H1 (cell line): ENCODE results near the gene RNF183. TPM values are rescaled to one million over a fixed set of nuclear protein-coding genes. Genes with fewer than 3 reads are reported as not detected.
"Not testable (repeated sequence)": the region's sequence is repeated elsewhere in the genome, so short reads cannot be mapped to it uniquely, and the experiment has no call there.

Experiments
- CTCF ChIA-PET: fragments of 300-600 bp; sonication (Branson Sonifier 250); formaldehyde crosslinking; loops from one replicate; lab custom pipeline; 2021; ENCODE audit not compliant: partially characterized antibody; lab: Charles Lee
- POLR2A ChIA-PET: fragments of 300-600 bp; sonication (Branson Sonifier 250); formaldehyde crosslinking; loops from one replicate; lab custom pipeline; 2021; ENCODE audit warnings: inconsistent platforms; ENCODE audit not compliant: partially characterized antibody; lab: Charles Lee
- DNase-seq, 2 experiments: peaks; one replicate each; pipeline versions ENCODE4 v3.0.0 to v3.0.0-alpha.2; 2010 to 2022; ENCODE audit warnings: low spot score in 2 of 2, low read depth in 1 of 2, mixed read lengths in 1 of 2
- FAIRE-seq: peaks from 2 replicates; lab custom pipeline; 2011; peaks lifted over from hg19 to GRCh38; lab: Jason Lieb, UNC
- H2AFZ ChIP-seq: 2 replicates; pipeline ENCODE4 v1.8.1; 2012; ENCODE audit warnings: low read length, inconsistent platforms
- H2AK5ac ChIP-seq: 2 replicates; pipeline ENCODE4 v1.6.1; 2013; ENCODE audit warnings: low read depth, low read length
- H2BK120ac ChIP-seq: replicated peaks from 2 replicates; pipeline ENCODE3; 2013; ENCODE audit warnings: low read depth, low read length, inconsistent platforms
- H2BK12ac ChIP-seq: 2 replicates; pipeline ENCODE4 v1.6.1; 2013; ENCODE audit warnings: low read depth, low read length
- H2BK15ac ChIP-seq: 2 replicates; pipeline ENCODE4 v1.6.1; 2013; ENCODE audit warnings: low read length
- H2BK20ac ChIP-seq: 2 replicates; pipeline ENCODE4 v1.6.1; 2013; ENCODE audit warnings: low read length
- H2BK5ac ChIP-seq: 2 replicates; pipeline ENCODE4 v1.6.1; 2013; ENCODE audit warnings: low read depth, low read length
- H3K14ac ChIP-seq: 2 replicates; pipeline ENCODE4 v1.6.1; 2013; ENCODE audit warnings: inconsistent platforms; ENCODE audit not compliant: insufficient read length
- H3K18ac ChIP-seq: 2 replicates; pipeline ENCODE4 v1.6.1; 2013; ENCODE audit warnings: low read length; ENCODE audit errors: extremely low read depth
- H3K23ac ChIP-seq: 2 replicates; pipeline ENCODE4 v1.6.1; 2013; ENCODE audit warnings: inconsistent platforms; ENCODE audit not compliant: insufficient read length
- H3K23me2 ChIP-seq: 2 replicates; pipeline ENCODE4 v1.6.1; 2013; ENCODE audit warnings: low read depth, low read length
- H3K27ac ChIP-seq: 2 replicates; pipeline ENCODE4 v1.6.1; 2011; ENCODE audit warnings: low read depth, low read length, inconsistent platforms
- H3K27me3 ChIP-seq, 4 experiments: replicated peaks in 1 of 4; 1 replicate in 1 of 4; 2 replicates in 3 of 4; pipeline versions ENCODE4 v1.6.1 to v1.8.1; 2011 to 2013; ENCODE audit warnings: low read length in 3 of 4, mild to moderate bottlenecking in 3 of 4, inconsistent platforms in 2 of 4, mixed read lengths in 2 of 4, moderate library complexity in 1 of 4; ENCODE audit not compliant: control insufficient read depth in 3 of 4, insufficient read depth in 3 of 4; ENCODE audit errors: extremely low read depth in 1 of 4
- H3K36me3 ChIP-seq, 4 experiments: 2 replicates each; pipeline versions ENCODE4 v1.6.1 to v1.8.1; 2011 to 2013; ENCODE audit warnings: mild to moderate bottlenecking in 4 of 4, low read length in 3 of 4, moderate library complexity in 2 of 4, control low read depth in 1 of 4, inconsistent platforms in 1 of 4; ENCODE audit not compliant: insufficient read depth in 4 of 4, control insufficient read depth in 2 of 4
- H3K4ac ChIP-seq: replicated peaks from 2 replicates; pipeline ENCODE3; 2013; ENCODE audit warnings: low read length, low read depth, mixed read lengths, inconsistent platforms; ENCODE audit not compliant: insufficient read length
- H3K4me1 ChIP-seq, 4 experiments: replicated peaks in 1 of 4; 1 replicate in 1 of 4; 2 replicates in 3 of 4; pipeline versions ENCODE4 v1.6.1 to v1.8.1; 2011 to 2013; ENCODE audit warnings: low read length in 3 of 4, inconsistent platforms in 2 of 4, mixed read lengths in 1 of 4; ENCODE audit not compliant: insufficient read depth in 4 of 4, control insufficient read depth in 3 of 4
- H3K4me2 ChIP-seq, 2 experiments: 2 replicates each; pipeline versions ENCODE4 v1.6.1 to v1.8.1; 2011 to 2013; ENCODE audit warnings: low read depth in 2 of 2, low read length in 2 of 2, control low read depth in 1 of 2, inconsistent platforms in 1 of 2, mild to moderate bottlenecking in 1 of 2; ENCODE audit not compliant: insufficient read depth in 1 of 2
- H3K4me3 ChIP-seq, 4 experiments: fragments of 200-600, 300-600 bp in 1 of 4; sonication (generic), shearing (Covaris generic), sonication (Bioruptor Twin) in 1 of 4; 2 replicates each; pipeline versions ENCODE4 v1.5.1 to v1.8.1; 2011 to 2016; ENCODE audit warnings: low read length in 4 of 4, low read depth in 3 of 4, control low read depth in 2 of 4, inconsistent platforms in 2 of 4, mild to moderate bottlenecking in 2 of 4, mixed read lengths in 1 of 4, moderate library complexity in 1 of 4; ENCODE audit not compliant: insufficient read depth in 2 of 4; ENCODE audit errors: extremely low read depth in 1 of 4
- H3K56ac ChIP-seq: replicated peaks from 2 replicates; pipeline ENCODE3; 2013; ENCODE audit warnings: low read depth, mild to moderate bottlenecking, mixed read lengths, low read length, inconsistent platforms; ENCODE audit not compliant: insufficient read length
- H3K79me1 ChIP-seq: 2 replicates; pipeline ENCODE4 v1.6.1; 2013; ENCODE audit warnings: low read depth, low read length, control low read depth
- H3K79me2 ChIP-seq, 2 experiments: 2 replicates each; pipeline versions ENCODE4 v1.6.1 to v1.8.1; 2012 to 2013; ENCODE audit warnings: low read length in 2 of 2, mild to moderate bottlenecking in 2 of 2, inconsistent platforms in 1 of 2; ENCODE audit not compliant: insufficient read depth in 2 of 2, control insufficient read depth in 1 of 2
- H3K9ac ChIP-seq, 4 experiments: replicated peaks in 1 of 4; 1 replicate in 1 of 4; 2 replicates in 3 of 4; pipeline versions ENCODE4 v1.6.1 to v1.8.1; 2011 to 2013; ENCODE audit warnings: low read depth in 3 of 4, low read length in 3 of 4, control low read depth in 2 of 4, mild to moderate bottlenecking in 2 of 4, moderate library complexity in 2 of 4, inconsistent platforms in 1 of 4; ENCODE audit errors: extremely low read depth in 1 of 4
- H3K9me3 ChIP-seq, 2 experiments: 2 replicates each; pipeline versions ENCODE4 v1.6.1 to v1.8.1; 2012 to 2013; ENCODE audit warnings: mild to moderate bottlenecking in 2 of 2, moderate library complexity in 2 of 2, control low read depth in 1 of 2, inconsistent platforms in 1 of 2, low read depth in 1 of 2, low read length in 1 of 2, mixed read lengths in 1 of 2; ENCODE audit not compliant: insufficient read depth in 2 of 2
- H4K20me1 ChIP-seq, 2 experiments: replicated peaks in 1 of 2; 2 replicates each; pipeline versions ENCODE3 to v1.8.1; 2011 to 2013; ENCODE audit warnings: inconsistent platforms in 2 of 2, low read length in 2 of 2, mild to moderate bottlenecking in 1 of 2; ENCODE audit not compliant: insufficient read depth in 2 of 2, control insufficient read depth in 1 of 2
- H4K5ac ChIP-seq: 2 replicates; pipeline ENCODE4 v1.6.1; 2013; ENCODE audit warnings: low read length, low read depth, mixed read lengths, inconsistent platforms; ENCODE audit not compliant: insufficient read length
- H4K8ac ChIP-seq: 2 replicates; pipeline ENCODE4 v1.8.0; 2013; ENCODE audit warnings: mild to moderate bottlenecking, moderate library complexity, low read length, inconsistent platforms; ENCODE audit not compliant: insufficient read depth; ENCODE audit errors: extremely low read depth
- H4K91ac ChIP-seq: replicated peaks from 2 replicates; pipeline ENCODE3; 2013; ENCODE audit warnings: low read length, mixed read lengths, inconsistent platforms; ENCODE audit not compliant: insufficient read length
- ATF3 ChIP-seq: IDR thresholded peaks from 2 replicates; pipeline ENCODE4 v1.6.1; 2011; ENCODE audit warnings: low read depth, mild to moderate bottlenecking, low read length; ENCODE audit not compliant: insufficient read depth
- CEBPB ChIP-seq: IDR thresholded peaks from 2 replicates; pipeline ENCODE4 v1.6.1; 2012; ENCODE audit warnings: low read depth, low read length
- GTF2F1 ChIP-seq: IDR thresholded peaks from 2 replicates; pipeline ENCODE4 v1.6.1; 2012; ENCODE audit warnings: low read depth, low read length, improper control_type of control experiment, borderline replicate concordance
- TEAD4 ChIP-seq: IDR thresholded peaks from 2 replicates; pipeline ENCODE4 v1.6.1; 2012; ENCODE audit warnings: low read depth, low read length, inconsistent platforms, mixed read lengths
- WGBS, 2 experiments: shearing (Covaris generic) in 1 of 2; methylation state at CpG; one replicate each; pipeline versions ENCODE4 v1.1.6 to v1.1.7; 2013 to 2015; ENCODE audit warnings: low lambda C conversion rate in 2 of 2, mixed read lengths in 2 of 2, inconsistent platforms in 1 of 2, low coverage in 1 of 2, missing lambda C conversion rate in 1 of 2; ENCODE audit not compliant: insufficient replicate concordance in 2 of 2, insufficient coverage in 1 of 2, insufficient read length in 1 of 2; ENCODE audit errors: extremely low coverage in 1 of 2, missing lambda C conversion rate in 1 of 2; 5-methylcytosine and 5-hydroxymethylcytosine counted together
- polyA plus RNA-seq, 7 experiments: library from polyadenylated mRNA; depleted of rRNA in 3 of 7; stranded (reverse) in 5 of 7; unstranded in 2 of 7; fragments of >200 nt in 5 of 7; fragments of 200-250 nt in 2 of 7; gene quantifications; 1 replicate in 5 of 7; 2 replicates in 1 of 7; 4 replicates in 1 of 7; pipeline versions ENCODE4 v1.2.1 to v1.2.3, GENCODE V29; 2011 to 2013; ENCODE audit warnings: missing spikeins in 2 of 7, mixed read lengths in 2 of 7
- total RNA-seq: library from RNA; stranded (reverse); fragmentation: NEBNext Ultra II Directional; extraction: Animal tissue kit (Norgen Biotek cat#: 25700); gene quantifications from 2 replicates; pipeline ENCODE4 v1.2.1, GENCODE V29; 2021
- TF ChIP-seq, protein P1 (sequence below): IDR thresholded peaks from 2 replicates; pipeline ENCODE4 v1.6.1; 2012; ENCODE audit warnings: inconsistent platforms

The RNF183 gene
- total and polyA plus RNA-seq, 2 of the 8 experiments (the other 6 are each of a cell fraction or from before 2014, with no cell fraction given), result 0.15 TPM; not detected in 1

DNA sequence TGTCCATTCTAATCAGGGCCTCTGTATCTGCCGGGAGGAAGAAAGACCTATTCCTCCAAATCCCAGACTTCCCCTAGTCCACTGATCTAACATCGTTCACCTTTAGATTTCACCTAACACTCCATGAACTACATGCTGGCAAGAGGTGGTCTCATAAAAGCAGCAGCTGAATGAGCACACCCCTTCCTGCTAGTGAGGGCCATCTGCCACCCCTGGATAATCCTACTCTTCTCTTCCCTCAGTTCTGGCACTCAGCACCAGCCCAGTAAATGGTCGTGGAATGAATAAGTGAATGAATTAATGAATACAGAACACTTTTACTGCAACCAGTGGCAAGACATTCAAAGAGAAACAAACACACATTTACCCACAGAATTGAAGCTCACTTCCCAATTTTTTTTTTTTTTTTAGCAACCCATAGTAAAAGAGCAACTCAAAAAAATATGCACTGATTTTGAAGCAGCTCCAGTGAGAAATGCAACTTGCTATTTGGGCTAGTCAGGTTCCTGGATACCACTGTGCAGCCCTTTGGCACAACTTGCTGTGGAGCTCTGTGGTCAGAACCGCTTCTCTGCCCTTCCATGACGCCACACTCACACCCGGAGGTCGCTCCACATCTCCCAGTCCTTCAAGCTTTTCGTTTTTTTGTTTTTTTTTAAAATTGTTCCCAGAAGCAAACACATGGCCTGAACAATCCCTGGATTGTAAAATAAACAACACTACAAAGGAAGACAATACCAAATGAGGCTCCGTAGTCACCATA is 6.2 kb downstream of the RNF183 start (continued):
- no peak for TF ChIP-seq TEAD4
- TF ChIP-seq, protein P1, sequence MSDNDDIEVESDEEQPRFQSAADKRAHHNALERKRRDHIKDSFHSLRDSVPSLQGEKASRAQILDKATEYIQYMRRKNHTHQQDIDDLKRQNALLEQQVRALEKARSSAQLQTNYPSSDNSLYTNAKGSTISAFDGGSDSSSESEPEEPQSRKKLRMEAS, result no peak
- no peak for TF ChIP-seq CEBPB
- no peak for TF ChIP-seq GTF2F1
- no peak for TF ChIP-seq ATF3

DNA sequence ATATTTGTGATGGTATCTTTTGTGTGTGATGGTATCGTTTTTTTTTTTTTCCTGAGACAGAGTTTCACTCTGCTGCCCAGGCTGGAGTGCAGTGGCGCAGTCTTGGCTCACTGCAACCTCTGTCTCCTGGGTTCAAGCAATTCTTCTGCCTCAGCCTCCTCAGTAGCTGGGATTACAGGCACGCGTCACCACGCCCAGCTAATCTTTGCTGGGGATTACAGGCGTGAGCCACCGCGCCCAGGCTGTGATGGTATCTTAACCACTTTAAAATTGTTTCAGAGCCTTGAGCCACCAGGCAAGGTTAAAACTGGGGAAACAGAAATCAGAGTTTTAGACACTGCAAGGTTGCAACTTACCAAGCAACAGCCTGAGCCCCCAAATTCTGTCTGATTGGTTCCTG is 6.9 kb downstream of the RNF183 start:
- not testable (repeated sequence) for H2BK20ac ChIP-seq, FAIRE-seq, H3K9me3 ChIP-seq, H3K18ac ChIP-seq, H3K27me3 ChIP-seq, H2AK5ac ChIP-seq, H2BK5ac ChIP-seq, H3K9ac ChIP-seq, H2BK120ac ChIP-seq, H3K4me1 ChIP-seq, H3K23me2 ChIP-seq, H2AFZ ChIP-seq, H3K14ac ChIP-seq, H4K8ac ChIP-seq, H3K79me1 ChIP-seq, H4K91ac ChIP-seq, H3K4ac ChIP-seq, H4K5ac ChIP-seq, H3K4me2 ChIP-seq, H3K4me3 ChIP-seq, H3K79me2 ChIP-seq, H2BK12ac ChIP-seq, H3K56ac ChIP-seq, DNase-seq, H3K27ac ChIP-seq, H3K23ac ChIP-seq, H4K20me1 ChIP-seq, H2BK15ac ChIP-seq
- ChIA-PET CTCF (interaction anchor here (1.2 to 2.3 kb wide), 3 partner anchors 13 to 22 kb away, joined by 3 to 12 read pairs (median 5); partner anchors contain the start of genes CDC26 and PRPF4), POLR2A (interaction anchor here (0.5 to 0.9 kb wide), 3 partner anchors 9 to 57 kb away, joined by 3 to 4 read pairs (median 3); no protein-coding TSS in a partner anchor)
- H3K36me3 ChIP-seq, result peaks cover 3 to 23% (median 18%) of the 10 kb centered on the region in 4 experiments; a peak in 7 of 8 replicates
- WGBS, 2 experiments, result 95% methylated on average over 8 of the region's 8 CpGs; no CpG with 5 or more reads in 1 of the 2 experiments
